ENCODE data around the gene SYMPK.
A peak's percentile ranks its signal among the peaks of the same experiment; 100 is the strongest.
"Not testable (repeated sequence)": the region's sequence is repeated elsewhere in the genome, so short reads cannot be mapped to it uniquely, and the experiment has no call there.

Gene SYMPK

DNA sequence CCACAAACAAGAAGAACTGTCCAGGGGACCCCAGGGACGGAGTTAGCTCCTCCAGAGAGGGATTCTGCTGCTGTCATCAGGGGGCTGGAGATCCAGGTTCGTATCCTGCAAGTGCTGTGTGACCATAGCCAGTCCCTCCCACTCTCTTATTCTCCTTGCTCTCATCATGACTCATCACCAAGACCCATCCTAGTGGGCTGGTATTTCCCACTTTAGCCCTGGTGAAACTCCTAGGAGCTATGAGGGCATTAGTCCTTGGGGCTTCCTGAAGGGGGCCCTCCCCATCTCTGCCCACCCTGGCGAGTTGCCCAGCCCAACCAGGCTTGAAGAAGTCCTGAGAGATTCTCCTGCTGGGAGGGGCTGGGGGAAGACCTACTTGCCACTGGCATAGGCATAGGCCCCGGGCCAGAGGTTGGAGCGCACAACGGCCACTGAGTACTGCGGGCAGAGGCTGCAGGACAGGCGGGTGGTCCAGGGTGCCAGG is 62.8 kb downstream of the SYMPK start:
- no peak for DNase-seq

DNA sequence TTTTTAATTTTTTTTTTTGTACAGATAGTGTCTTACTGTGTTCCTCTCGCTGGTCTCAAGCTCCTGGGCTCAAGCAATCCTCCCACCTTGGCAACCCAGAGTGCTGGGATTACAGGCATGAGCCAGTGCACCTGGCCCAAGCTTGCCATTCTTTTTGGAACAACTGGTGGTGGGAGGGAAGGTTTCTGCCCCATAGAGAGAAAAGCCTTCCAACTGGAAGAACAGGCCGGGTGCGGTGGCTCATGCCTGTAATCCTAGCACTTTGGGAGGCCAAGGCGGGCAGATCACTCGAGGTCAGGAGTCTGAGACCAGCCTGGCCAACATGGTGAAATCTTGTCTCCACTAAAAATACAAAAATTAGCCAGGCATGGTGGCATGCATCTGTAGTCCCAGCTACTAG is 63.4 kb downstream of the SYMPK start:
- DNase-seq = not testable (repeated sequence)

- DNase-seq = peak; percentile 71
Measured at GRCh38 chr19:45798995-45799517, 63.9 kb downstream of the SYMPK start.

DNA sequence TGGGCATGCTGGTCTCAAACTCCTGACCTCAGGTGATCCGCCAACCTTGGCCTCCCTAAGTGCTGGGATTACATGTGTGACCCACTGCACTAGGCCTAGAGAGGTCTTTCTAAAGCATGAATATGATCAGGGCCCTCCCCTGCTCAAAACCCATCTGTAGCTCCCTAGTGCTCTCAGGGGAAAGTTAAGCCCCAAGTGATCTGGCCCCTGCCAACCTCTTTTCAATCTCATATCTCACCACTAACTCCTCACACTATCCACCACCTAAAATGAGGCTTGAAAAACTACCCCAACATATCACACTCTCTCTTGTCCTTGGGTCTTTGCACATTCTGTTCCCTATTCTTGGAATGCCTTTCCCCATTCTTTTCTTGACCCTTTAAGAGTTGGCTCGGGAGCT is 68.3 kb downstream of the SYMPK start:
- DNase-seq = no peak

DNA sequence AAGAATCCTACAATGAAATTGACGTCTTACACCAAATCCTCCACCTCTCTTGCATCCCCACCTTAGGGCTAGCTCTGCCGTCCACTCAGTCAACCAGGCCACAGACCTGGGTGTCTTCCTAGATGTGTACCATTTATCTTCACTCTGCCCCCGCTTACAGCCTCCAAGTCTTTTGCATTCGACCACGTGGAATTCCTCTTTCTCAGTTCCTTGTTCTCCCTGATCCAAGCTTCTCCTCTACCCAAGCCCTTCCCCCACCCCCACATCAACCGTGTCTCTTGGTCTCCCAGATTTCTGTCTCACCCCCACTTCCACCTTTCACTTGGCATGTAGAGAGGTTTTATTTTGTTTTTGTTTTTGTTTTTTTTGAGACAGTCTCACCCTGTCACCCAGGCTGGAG is 69.1 kb downstream of the SYMPK start:
- no peak for DNase-seq

- no peak for DNase-seq
Measured at GRCh38 chr19:45793178-45793564, 69.8 kb downstream of the SYMPK start.

GRCh38 chr19:45792470-45793177 is 70.3 kb downstream of the SYMPK start, which contains the start of gene DMWD:
TSS of gene DMWD (minus strand) at chr19:45792845. CDS start at chr19:45792756, 89 bp downstream.
- DNase-seq = peak; percentile 100

DNA sequence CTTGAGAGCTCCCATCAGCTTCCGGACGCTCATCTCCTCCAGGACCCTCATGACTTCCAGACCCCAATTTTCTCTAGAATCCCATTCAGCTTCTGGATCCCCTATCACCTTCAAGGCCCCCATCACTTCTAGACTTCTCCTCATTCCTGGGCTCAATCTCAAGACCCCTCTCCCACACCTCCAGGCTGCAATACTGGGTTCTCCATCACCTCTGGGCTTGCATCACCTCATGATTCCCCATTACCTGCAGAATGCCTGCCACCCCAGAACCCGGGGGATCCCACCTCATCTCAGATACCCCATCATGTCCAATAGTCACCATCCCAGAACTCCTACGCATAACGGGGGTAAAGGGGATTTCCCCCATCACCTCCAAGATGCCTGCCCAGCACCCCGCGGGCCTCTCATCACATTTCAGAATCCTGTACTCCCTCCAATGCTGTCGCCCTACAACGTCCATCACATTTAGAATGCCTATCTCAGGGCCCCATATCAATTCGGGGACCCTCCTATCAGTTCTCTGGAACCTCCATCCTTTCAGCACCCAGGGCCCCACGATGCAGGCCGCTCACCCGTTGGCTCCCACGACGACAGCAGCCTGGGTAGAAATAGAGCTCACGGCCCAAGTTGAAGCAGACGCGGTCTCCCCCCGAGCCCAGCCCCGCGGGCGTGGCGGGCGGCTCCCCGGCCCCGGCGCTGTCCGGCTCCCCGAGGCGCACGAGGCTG is 71.0 kb downstream of the SYMPK start:
- DNase-seq = peak; percentile 24

GRCh38 chr19:45790942-45791341 is 72.0 kb downstream of the SYMPK start:
- peak; percentile 60 for DNase-seq

DNA sequence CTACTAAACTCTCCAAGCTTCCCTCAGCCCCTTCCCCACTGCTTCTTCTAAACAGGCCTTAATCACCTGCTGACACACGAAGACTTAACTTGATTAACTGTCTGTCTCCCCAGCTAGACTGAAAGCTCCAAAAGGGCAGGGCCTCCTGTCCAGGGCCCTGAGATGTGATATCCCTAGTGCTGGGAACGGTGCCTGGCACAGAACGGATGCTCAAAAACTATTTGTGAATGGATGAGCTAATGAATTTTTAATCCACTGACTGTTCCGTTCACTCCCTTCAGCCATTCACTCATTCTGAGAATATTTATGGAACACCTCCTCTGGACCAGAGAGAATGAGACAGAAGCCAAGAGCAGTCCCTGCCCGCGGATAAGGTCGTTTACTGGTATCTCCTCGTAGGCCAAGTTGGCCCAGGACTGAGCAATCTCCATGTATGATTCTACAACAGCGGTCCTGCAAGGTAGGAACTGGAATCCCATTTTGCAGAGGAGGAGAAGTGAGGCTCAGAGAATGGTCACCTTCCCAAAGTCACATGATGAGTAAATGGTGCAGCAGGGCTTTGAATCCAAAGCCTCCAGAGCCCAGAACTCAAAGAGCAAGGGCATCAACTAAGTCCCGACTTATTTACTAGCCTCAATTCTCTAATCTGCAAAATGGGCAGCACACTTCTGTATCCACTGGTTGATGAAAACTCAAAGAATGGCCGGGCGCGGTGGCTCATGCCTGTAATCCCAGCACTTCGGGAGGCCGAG is 73.7 kb downstream of the SYMPK start:
- no peak for DNase-seq

DNA sequence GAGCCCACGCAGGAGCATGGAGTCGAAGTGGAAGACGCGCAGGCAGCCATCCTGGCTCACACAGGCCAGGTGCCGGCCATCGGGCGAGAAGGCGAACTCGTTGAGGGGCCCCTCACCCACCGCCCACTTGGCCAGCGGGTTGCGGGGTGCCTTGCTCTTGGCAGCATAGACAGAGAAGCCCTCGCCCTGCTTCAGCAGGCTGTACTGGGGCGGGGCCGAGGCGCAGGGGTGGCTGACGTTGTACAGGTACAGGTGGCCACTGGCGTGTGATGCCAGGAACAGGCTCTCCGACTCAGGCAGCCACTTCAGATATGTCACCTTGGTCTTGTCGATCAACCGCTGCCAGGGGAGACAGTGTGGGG is 76.4 kb downstream of the SYMPK start:
- DNase-seq = no peak

GRCh38 chr19:45785781-45786532 is 77.0 kb downstream of the SYMPK start:
- DNase-seq = no peak

DNA sequence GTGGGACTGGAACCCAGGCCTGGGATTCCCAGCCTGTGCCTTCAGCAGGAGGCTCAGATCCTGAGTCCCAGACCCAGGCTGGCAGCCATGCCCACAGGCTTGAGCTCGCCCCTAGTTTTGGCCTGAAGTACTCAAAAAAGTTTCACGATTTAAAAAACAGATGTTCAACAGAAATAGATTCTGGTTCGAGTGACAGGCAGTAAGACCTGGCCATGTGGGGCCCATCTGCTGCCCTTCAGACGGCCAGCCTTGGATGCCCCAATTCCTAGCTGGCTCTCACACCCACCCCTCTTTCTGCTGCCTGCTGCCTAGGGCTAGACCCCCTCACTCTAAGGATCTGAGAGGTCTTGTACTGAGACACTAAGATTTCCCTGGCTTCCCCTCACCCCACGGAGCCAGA is 77.8 kb downstream of the SYMPK start:
- no peak for DNase-seq

GRCh38 chr19:45784096-45784495 is 78.9 kb downstream of the SYMPK start:
- no peak for DNase-seq

DNA sequence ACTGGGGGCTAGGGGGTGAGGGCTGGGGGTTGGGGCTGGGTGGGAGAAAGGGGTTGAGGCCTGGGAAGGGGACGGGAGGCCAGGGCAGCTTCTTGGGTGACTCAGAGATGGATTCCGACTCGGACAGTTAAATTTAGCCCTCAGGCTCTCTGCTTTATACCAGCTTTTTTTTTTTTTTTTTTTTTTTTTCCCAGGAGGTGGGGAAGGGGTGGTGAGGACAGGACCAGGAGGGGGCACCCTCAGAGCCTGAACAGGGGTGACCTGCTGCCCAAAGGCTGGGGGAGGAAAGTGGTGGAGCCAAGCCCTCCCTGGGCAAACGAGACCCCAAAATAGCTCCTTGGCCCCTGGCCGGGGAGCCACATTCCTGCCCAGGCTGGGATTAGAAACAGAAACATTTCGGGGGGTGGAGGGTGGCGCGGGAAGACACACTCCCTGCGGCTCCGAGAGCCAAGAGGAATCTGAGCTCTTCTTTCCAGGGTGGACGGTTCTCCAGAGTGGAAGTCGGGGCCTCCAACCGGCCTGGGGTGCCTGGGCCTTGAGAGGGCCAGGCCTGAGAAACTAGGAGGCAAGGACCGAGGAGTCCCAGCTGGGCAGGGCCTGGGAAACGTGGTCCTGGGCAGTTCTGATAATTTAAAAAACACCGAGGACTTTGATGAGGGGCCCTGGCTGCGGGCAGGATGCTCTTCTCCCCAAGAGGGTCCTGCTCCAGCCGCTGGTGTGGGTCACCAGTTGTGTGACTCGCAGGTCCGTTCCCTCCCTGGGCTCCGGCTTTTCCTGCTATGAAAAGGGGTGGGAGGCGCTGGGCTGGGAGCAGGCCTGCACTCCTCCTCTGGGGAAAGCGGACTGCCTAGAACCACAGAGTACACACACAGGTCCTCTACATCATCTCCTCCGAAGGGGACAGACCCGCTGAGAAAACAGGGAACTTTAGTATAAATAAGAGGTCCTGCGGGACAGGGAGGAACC is 79.8 kb downstream of the SYMPK start:
- no peak for DNase-seq

- DNase-seq = no peak
Measured at GRCh38 chr19:45782162-45782691, 80.7 kb downstream of the SYMPK start, which contains the start of gene DMPK. TSS of gene DMPK (minus strand) at chr19:45782490. CDS start at chr19:45782352, 138 bp downstream.

DNA sequence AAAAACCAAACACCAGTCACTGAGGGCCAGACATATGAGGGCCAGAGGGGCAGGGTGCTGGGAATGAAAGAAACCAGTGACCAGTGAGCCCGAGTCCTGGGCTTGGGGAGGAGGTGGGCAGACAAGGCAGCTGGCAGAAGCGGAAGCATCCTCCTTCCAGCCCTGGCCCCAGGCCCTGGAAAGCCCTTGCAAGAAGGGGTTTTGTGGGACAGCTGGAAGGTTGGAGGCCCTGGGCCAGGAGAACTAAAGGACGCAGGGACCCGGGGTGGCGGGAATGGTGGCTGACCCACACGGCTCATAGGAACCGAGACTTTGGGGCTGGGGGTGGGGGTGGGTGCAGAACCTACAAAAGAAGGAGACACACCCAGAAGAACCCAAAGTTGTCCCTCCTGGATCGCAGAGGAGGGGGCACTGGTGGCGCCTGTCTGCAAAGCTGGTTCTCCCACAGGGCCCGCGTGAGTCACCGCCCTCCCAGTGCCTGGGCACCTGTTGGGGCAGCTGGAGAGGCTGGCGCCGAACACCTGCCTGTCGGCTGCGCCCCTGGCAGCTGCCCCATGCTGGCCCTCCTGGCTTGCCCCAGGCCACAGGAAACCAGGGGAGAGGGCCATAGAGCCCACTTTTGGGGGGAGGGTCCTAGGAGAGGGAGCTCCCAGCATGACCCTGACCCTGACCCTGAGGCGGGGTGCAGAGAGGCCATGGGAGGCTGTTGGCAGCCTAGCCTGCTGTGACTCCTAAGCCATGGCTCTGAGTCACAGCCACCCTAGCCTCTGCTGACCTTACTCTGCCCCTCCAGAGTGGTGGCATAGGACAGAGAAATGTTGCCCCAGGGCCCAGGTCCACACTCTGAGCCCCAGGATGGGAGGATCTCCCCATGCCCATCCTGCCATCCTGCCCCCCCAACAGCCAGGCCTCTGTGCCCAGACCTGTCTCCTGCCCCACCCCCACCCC is 81.5 kb downstream of the SYMPK start:
- DNase-seq = no peak

GRCh38 chr19:45780448-45781213 is 82.3 kb downstream of the SYMPK start:
- DNase-seq = no peak

DNA sequence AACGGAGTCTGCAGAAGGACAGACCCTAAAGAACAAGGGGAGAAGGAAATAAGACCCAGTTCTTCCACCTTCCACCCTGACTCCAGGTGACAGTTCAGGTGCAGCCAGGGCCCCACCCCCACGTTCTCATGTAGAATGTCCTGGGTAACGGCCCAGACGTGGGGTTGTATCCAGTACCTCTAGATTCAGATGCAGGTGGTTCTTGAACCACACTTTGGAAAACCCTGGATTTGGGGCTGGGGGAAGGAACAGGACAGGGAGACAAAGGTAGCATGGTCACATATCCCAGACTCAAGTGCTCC is 82.8 kb downstream of the SYMPK start:
- DNase-seq = no peak
